ENCODE data around the gene TM4SF1.

DNA sequence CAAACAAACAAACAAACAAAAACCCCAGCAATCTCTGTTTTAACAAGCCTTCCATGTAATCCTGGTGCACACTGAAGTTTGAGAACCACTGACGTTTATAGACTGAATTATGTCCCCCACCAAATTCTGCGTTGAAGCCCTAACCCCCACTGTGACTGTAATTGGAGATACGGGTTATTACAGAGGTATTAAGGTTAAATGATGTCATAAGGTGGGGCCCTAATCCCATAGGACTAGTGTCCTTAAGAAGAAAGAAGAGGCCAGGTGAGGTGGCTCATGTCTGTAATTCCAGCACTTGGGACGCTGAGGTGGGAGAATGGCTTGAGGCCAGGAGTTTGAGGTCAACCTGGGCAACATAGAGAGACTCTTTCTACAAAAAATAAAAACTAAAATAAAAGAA is 42.4 kb upstream of the TM4SF1 start:
- TF ChIP-seq, protein P1, sequence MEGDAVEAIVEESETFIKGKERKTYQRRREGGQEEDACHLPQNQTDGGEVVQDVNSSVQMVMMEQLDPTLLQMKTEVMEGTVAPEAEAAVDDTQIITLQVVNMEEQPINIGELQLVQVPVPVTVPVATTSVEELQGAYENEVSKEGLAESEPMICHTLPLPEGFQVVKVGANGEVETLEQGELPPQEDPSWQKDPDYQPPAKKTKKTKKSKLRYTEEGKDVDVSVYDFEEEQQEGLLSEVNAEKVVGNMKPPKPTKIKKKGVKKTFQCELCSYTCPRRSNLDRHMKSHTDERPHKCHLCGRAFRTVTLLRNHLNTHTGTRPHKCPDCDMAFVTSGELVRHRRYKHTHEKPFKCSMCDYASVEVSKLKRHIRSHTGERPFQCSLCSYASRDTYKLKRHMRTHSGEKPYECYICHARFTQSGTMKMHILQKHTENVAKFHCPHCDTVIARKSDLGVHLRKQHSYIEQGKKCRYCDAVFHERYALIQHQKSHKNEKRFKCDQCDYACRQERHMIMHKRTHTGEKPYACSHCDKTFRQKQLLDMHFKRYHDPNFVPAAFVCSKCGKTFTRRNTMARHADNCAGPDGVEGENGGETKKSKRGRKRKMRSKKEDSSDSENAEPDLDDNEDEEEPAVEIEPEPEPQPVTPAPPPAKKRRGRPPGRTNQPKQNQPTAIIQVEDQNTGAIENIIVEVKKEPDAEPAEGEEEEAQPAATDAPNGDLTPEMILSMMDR (IDR thresholded peaks at IDR 0.05) = no peak
- no peak for TF ChIP-seq POLR2A (IDR thresholded peaks at IDR 0.05)
- no peak for TF ChIP-seq POLR2AphosphoS5 (IDR thresholded peaks at IDR 0.05)

All from prostate gland (tissue), 2 donors.